Measurements from ENCODE around the gene RBM4.

Gene RBM4

GRCh38 chr11:66692446-66692845, 53.9 kb downstream of the RBM4 start:
- DNase-seq: no peak

- no peak for DNase-seq
Observed at GRCh38 chr11:66692871-66693331, 54.4 kb downstream of the RBM4 start.

- DNase-seq: no peak
Observed at GRCh38 chr11:66693356-66694055, 55.0 kb downstream of the RBM4 start.

- DNase-seq: no peak
Observed at GRCh38 chr11:66694056-66694410, 55.5 kb downstream of the RBM4 start.

GRCh38 chr11:66694732-66695207, 56.3 kb downstream of the RBM4 start:
- DNase-seq: peak; percentile 79

All from left hindlimb (tissue), 1 donor.